GM21367 (cell line): Measurements from ENCODE around the gene H19.

Experiments
- ATAC-seq: cut with Tn5 transposase; IDR thresholded peaks from one replicate; pipeline ENCODE4 v1.9.1; 2021; ENCODE audit not compliant: unreplicated experiment

H19 gene

GRCh38 chr11:1983601-1983961 lies 14.1 kb downstream of the H19 start:
- no peak for ATAC-seq

GRCh38 chr11:1982873-1983600 lies 14.6 kb downstream of the H19 start:
- ATAC-seq, result no peak

GRCh38 chr11:1979607-1980006 lies 18.0 kb downstream of the H19 start:
- ATAC-seq, result no peak

GRCh38 chr11:1978720-1979473 lies 18.7 kb downstream of the H19 start:
- no peak for ATAC-seq

- no peak for ATAC-seq
Observed at GRCh38 chr11:1975185-1975584, 22.5 kb downstream of the H19 start.

GRCh38 chr11:1970956-1971355 lies 26.7 kb downstream of the H19 start:
- ATAC-seq, result no peak

- no peak for ATAC-seq
Observed at GRCh38 chr11:1969776-1970175, 27.9 kb downstream of the H19 start.

GRCh38 chr11:1969035-1969434 lies 28.6 kb downstream of the H19 start:
- no peak for ATAC-seq

- no peak for ATAC-seq
Observed at GRCh38 chr11:1968454-1969002, 29.1 kb downstream of the H19 start.

GRCh38 chr11:1967641-1968225 lies 29.9 kb downstream of the H19 start:
- no peak for ATAC-seq

- ATAC-seq, result no peak
Observed at GRCh38 chr11:1966531-1966930, 31.1 kb downstream of the H19 start.

- ATAC-seq, result no peak
Observed at GRCh38 chr11:1964955-1965354, 32.7 kb downstream of the H19 start.

GRCh38 chr11:1964348-1964747 lies 33.3 kb downstream of the H19 start:
- ATAC-seq, result no peak

GRCh38 chr11:1963864-1964263 lies 33.8 kb downstream of the H19 start:
- no peak for ATAC-seq

- no peak for ATAC-seq
Observed at GRCh38 chr11:1959786-1960185, 37.9 kb downstream of the H19 start.

- no peak for ATAC-seq
Observed at GRCh38 chr11:1958367-1958766, 39.3 kb downstream of the H19 start.

GRCh38 chr11:1953489-1954266 lies 44.0 kb downstream of the H19 start:
- ATAC-seq, result no peak

GRCh38 chr11:1952806-1953482 lies 44.7 kb downstream of the H19 start:
- ATAC-seq, result no peak

GRCh38 chr11:1949922-1950321 lies 47.7 kb downstream of the H19 start:
- ATAC-seq, result no peak

GRCh38 chr11:1949302-1949701 lies 48.3 kb downstream of the H19 start:
- no peak for ATAC-seq

- no peak for ATAC-seq
Observed at GRCh38 chr11:1948389-1948788, 49.3 kb downstream of the H19 start.
